Parathyroid adenoma (tissue), 2 donors: ENCODE measurements around the gene SETX.

Experiments
- H2AFZ ChIP-seq: fragments of 300-600 bp; sonication (generic); one replicate; pipeline ENCODE4 v1.7.0; 2017; ENCODE audit warnings: antibody characterized with exemption, mild to moderate bottlenecking
- H3K27ac ChIP-seq: fragments of 300-600 bp; sonication (generic); one replicate; pipeline ENCODE4 v1.7.0; 2017
- H3K27me3 ChIP-seq: fragments of 300-600 bp; sonication (generic); one replicate; pipeline ENCODE4 v1.7.0; 2017; ENCODE audit warnings: low read length; ENCODE audit not compliant: control insufficient read depth, insufficient read depth
- H3K36me3 ChIP-seq: fragments of 300-600 bp; sonication (generic); one replicate; pipeline ENCODE4 v1.7.0; 2017; ENCODE audit warnings: low read length; ENCODE audit not compliant: control insufficient read depth, insufficient read depth
- H3K4me1 ChIP-seq: fragments of 300-600 bp; sonication (generic); one replicate; pipeline ENCODE4 v1.7.0; 2017; ENCODE audit warnings: control low read depth
- H3K4me2 ChIP-seq: fragments of 300-600 bp; sonication (generic); one replicate; pipeline ENCODE4 v1.7.0; 2017; ENCODE audit warnings: low read length
- H3K4me3 ChIP-seq: fragments of 300-600 bp; sonication (generic); one replicate; pipeline ENCODE4 v1.7.0; 2017; ENCODE audit warnings: low read depth, low read length
- H3K79me2 ChIP-seq: fragments of 300-600 bp; sonication (generic); one replicate; pipeline ENCODE4 v1.7.0; 2017; ENCODE audit warnings: control low read depth
- H3K9ac ChIP-seq: fragments of 300-600 bp; sonication (generic); one replicate; pipeline ENCODE4 v1.7.0; 2017; ENCODE audit warnings: mild to moderate bottlenecking
- H3K9me3 ChIP-seq: fragments of 300-600 bp; sonication (generic); one replicate; pipeline ENCODE4 v1.7.0; 2017; ENCODE audit warnings: low read length; ENCODE audit not compliant: control insufficient read depth
- TF ChIP-seq, protein P1 (sequence below): fragments of 300-600 bp; sonication (generic); IDR thresholded peaks from one replicate; pipeline ENCODE4 v1.7.0; 2017; ENCODE audit warnings: antibody characterized with exemption, mild to moderate bottlenecking
- donor health status: primary hyperparathyroidism.

The SETX gene

GRCh38 chr9:132293145-132293721 is 61.6 kb downstream of the SETX start:
- TF ChIP-seq, protein P1, sequence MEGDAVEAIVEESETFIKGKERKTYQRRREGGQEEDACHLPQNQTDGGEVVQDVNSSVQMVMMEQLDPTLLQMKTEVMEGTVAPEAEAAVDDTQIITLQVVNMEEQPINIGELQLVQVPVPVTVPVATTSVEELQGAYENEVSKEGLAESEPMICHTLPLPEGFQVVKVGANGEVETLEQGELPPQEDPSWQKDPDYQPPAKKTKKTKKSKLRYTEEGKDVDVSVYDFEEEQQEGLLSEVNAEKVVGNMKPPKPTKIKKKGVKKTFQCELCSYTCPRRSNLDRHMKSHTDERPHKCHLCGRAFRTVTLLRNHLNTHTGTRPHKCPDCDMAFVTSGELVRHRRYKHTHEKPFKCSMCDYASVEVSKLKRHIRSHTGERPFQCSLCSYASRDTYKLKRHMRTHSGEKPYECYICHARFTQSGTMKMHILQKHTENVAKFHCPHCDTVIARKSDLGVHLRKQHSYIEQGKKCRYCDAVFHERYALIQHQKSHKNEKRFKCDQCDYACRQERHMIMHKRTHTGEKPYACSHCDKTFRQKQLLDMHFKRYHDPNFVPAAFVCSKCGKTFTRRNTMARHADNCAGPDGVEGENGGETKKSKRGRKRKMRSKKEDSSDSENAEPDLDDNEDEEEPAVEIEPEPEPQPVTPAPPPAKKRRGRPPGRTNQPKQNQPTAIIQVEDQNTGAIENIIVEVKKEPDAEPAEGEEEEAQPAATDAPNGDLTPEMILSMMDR = no peak
- Histone ChIP-seq H3K4me3 (no peak overlapping the region), H3K36me3 (no peaks in the 10 kb centered on the region), H3K4me1 (no peaks in the 10 kb centered on the region), H3K9ac (no peak overlapping the region), H3K27ac (no peak overlapping the region), H3K4me2 (no peak overlapping the region), H3K79me2 (no peaks in the 10 kb centered on the region), H3K9me3 (no peaks in the 10 kb centered on the region), H3K27me3 (no peaks in the 10 kb centered on the region), H2AFZ (no peak overlapping the region)

GRCh38 chr9:132288966-132289365 is 65.8 kb downstream of the SETX start:
- no peak overlapping the region for H3K9ac ChIP-seq
- no peak overlapping the region for H3K27ac ChIP-seq
- H3K9me3 ChIP-seq = no peaks in the 10 kb centered on the region
- no peaks in the 10 kb centered on the region for H3K27me3 ChIP-seq
- no peak overlapping the region for H2AFZ ChIP-seq
- H3K79me2 ChIP-seq = no peaks in the 10 kb centered on the region
- TF ChIP-seq, protein P1 = no peak
- no peaks in the 10 kb centered on the region for H3K36me3 ChIP-seq
- no peak overlapping the region for H3K4me3 ChIP-seq
- no peaks in the 10 kb centered on the region for H3K4me1 ChIP-seq
- H3K4me2 ChIP-seq = no peak overlapping the region

DNA sequence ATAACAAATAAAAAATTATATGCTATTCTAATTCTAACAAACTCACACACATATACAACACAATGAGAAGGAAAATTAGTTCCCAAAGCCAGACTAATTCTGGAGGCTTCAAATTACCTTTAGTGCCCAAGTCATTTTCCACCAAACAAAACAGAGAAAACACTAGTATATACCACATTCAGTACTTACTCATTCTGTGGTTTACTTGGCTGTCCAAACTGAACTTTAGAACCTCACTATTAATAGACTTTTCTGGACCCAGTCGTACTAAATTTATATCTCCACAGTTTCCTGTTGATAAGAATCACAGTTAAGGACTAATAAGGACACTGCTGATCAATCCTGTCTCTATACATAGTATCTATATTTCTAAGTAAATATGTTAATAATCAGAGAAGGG is 66.4 kb downstream of the SETX start:
- Histone ChIP-seq H3K4me3 (no peak overlapping the region), H3K36me3 (no peaks in the 10 kb centered on the region), H3K4me1 (no peaks in the 10 kb centered on the region), H3K27me3 (no peaks in the 10 kb centered on the region), H3K9me3 (no peaks in the 10 kb centered on the region), H3K27ac (no peak overlapping the region), H3K4me2 (no peak overlapping the region), H3K9ac (no peak overlapping the region), H3K79me2 (no peaks in the 10 kb centered on the region), H2AFZ (no peak overlapping the region)
- TF ChIP-seq, protein P1 = no peak

GRCh38 chr9:132287256-132287760 is 67.5 kb downstream of the SETX start:
- H3K4me3 ChIP-seq = no peak overlapping the region
- H3K27me3 ChIP-seq = no peaks in the 10 kb centered on the region
- no peaks in the 10 kb centered on the region for H3K4me1 ChIP-seq

More at GRCh38 chr9:132287256-132287760, 67.5 kb downstream of the SETX start:
- TF ChIP-seq, protein P1 = no peak
- Histone ChIP-seq H2AFZ (no peak overlapping the region), H3K9ac (no peak overlapping the region), H3K27ac (no peak overlapping the region), H3K79me2 (no peaks in the 10 kb centered on the region), H3K4me2 (no peak overlapping the region), H3K9me3 (no peaks in the 10 kb centered on the region), H3K36me3 (no peaks in the 10 kb centered on the region)
